HEK293T (cell line): ENCODE data around the gene LRRC72.

ENCODE experiments used
- CTCF ChIA-PET: fragments of 350-600 bp; formaldehyde crosslinking; extraction: SDS; loops from one replicate; lab custom pipeline; 2021; ENCODE audit warnings: antibody characterized with exemption, inconsistent platforms; lab: Yijun Ruan, JAX
- POLR2A ChIA-PET: fragments of 350-600 bp; formaldehyde crosslinking; extraction: SDS; loops from one replicate; lab custom pipeline; 2020; ENCODE audit warnings: antibody characterized with exemption, inconsistent platforms; lab: Yijun Ruan, JAX
- DNase-seq: peaks from one replicate; pipeline ENCODE4 v3.0.0; 2012; ENCODE audit warnings: mixed read lengths; ENCODE audit errors: extremely low spot score
- ARNT ChIP-seq: fragments of 450-650 bp; IDR thresholded peaks from 2 replicates; pipeline ENCODE4 v1.6.1; 2017; ENCODE audit warnings: mild to moderate bottlenecking
- BHLHE40 ChIP-seq: fragments of 450-650 bp; IDR thresholded peaks from 2 replicates; pipeline ENCODE4 v1.6.1; 2016; ENCODE audit warnings: mild to moderate bottlenecking, moderate library complexity, borderline replicate concordance
- CTBP1 ChIP-seq: fragments of 450-650 bp; IDR thresholded peaks from 2 replicates; pipeline ENCODE4 v1.6.1; 2016; ENCODE audit warnings: borderline replicate concordance
- ELF4 ChIP-seq: fragments of 450-650 bp; IDR thresholded peaks from 2 replicates; pipeline ENCODE4 v1.6.1; 2017; ENCODE audit warnings: antibody characterized with exemption
- FOXA1 ChIP-seq: fragments of 450-650 bp; IDR thresholded peaks from 2 replicates; pipeline ENCODE4 v1.6.1; 2016; ENCODE audit warnings: mild to moderate bottlenecking
- FOXK2 ChIP-seq: fragments of 450-650 bp; IDR thresholded peaks from 2 replicates; pipeline ENCODE4 v1.6.1; 2016; ENCODE audit warnings: mild to moderate bottlenecking
- FOXM1 ChIP-seq: fragments of 450-650 bp; IDR thresholded peaks from 2 replicates; pipeline ENCODE4 v1.6.1; 2017; ENCODE audit warnings: mild to moderate bottlenecking, borderline replicate concordance
- HDGF ChIP-seq: fragments of 450-650 bp; IDR thresholded peaks from 2 replicates; pipeline ENCODE4 v1.6.1; 2017; ENCODE audit warnings: antibody characterized with exemption, borderline replicate concordance
- L3MBTL2 ChIP-seq: fragments of 450-650 bp; conservative IDR thresholded peaks from 2 replicates; pipeline ENCODE4 v1.6.1; 2016; ENCODE audit warnings: mild to moderate bottlenecking
- LEF1 ChIP-seq: fragments of 450-650 bp; IDR thresholded peaks from 2 replicates; pipeline ENCODE4 v1.6.1; 2017; ENCODE audit warnings: mild to moderate bottlenecking, borderline replicate concordance
- NFRKB ChIP-seq: fragments of 450-650 bp; IDR thresholded peaks from 2 replicates; pipeline ENCODE4 v1.6.1; 2016; ENCODE audit warnings: mild to moderate bottlenecking, moderate library complexity
- SP1 ChIP-seq: fragments of 450-650 bp; IDR thresholded peaks from 2 replicates; pipeline ENCODE4 v1.6.1; 2017
- SUZ12 ChIP-seq: fragments of 450-650 bp; IDR thresholded peaks from 2 replicates; pipeline ENCODE4 v1.6.1; 2016; ENCODE audit warnings: mild to moderate bottlenecking
- TARDBP ChIP-seq: fragments of 450-650 bp; IDR thresholded peaks from 2 replicates; pipeline ENCODE4 v1.6.1; 2016
- ZNF384 ChIP-seq: fragments of 450-650 bp; IDR thresholded peaks from 2 replicates; pipeline ENCODE4 v1.6.1; 2016
- TF ChIP-seq, protein P1 (sequence below): fragments of 450-650 bp; IDR thresholded peaks from 2 replicates; pipeline ENCODE4 v1.6.1; 2016

LRRC72 gene

DNA sequence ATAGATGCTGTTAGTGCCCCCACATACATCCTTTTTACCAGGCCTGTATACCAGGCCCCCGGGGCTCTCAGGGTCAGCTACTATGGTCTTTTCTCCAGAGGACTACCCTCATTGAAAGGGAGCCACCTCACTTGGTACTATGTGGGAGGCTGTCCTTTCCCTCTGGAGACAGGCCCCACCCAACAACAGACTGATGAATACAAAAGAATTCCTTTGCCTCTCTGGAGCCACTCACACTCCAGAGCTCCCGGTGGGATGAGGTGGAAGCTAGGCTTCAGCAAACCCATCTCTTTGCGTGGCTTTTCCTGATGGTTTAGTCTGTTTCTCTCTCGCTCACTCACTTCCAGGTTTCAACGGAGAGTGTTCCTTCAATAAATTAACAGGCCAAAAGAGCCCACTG is 88.6 kb downstream of the LRRC72 start:
- TF ChIP-seq FOXM1 (no peak), SUZ12 (no peak), NFRKB (no peak), BHLHE40 (no peak), SP1 (no peak), FOXK2 (no peak)
- TF ChIP-seq, protein P1, sequence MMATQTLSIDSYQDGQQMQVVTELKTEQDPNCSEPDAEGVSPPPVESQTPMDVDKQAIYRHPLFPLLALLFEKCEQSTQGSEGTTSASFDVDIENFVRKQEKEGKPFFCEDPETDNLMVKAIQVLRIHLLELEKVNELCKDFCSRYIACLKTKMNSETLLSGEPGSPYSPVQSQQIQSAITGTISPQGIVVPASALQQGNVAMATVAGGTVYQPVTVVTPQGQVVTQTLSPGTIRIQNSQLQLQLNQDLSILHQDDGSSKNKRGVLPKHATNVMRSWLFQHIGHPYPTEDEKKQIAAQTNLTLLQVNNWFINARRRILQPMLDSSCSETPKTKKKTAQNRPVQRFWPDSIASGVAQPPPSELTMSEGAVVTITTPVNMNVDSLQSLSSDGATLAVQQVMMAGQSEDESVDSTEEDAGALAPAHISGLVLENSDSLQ: no peak
- no peak for DNase-seq
- ChIA-PET CTCF (no interaction called here), POLR2A (no interaction called here)

DNA sequence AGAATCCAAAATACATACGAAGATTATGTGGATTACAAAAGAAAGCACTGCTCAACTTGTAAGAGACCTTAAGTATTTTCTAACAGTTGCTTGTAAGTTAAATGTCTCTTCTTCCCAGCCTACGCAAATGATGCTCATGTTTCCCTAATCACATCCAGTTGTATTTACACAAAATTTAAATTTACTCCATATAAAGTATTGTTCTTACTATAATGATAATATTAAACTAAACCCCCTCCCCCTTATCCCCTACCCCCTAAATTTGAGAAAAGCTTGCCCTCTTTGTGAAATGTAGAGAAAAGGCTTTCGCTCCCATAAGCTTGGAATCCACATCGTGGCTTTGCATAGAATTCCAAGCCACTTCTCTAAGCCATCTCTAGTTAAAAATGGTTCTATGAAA is 89.5 kb downstream of the LRRC72 start:
- POLR2A ChIA-PET: no interaction called here
- TF ChIP-seq NFRKB (no peak), FOXM1 (no peak), FOXK2 (no peak), SP1 (no peak)
- TF ChIP-seq, protein P1: no peak
- CTCF ChIA-PET: no interaction called here
- no peak for DNase-seq

DNA sequence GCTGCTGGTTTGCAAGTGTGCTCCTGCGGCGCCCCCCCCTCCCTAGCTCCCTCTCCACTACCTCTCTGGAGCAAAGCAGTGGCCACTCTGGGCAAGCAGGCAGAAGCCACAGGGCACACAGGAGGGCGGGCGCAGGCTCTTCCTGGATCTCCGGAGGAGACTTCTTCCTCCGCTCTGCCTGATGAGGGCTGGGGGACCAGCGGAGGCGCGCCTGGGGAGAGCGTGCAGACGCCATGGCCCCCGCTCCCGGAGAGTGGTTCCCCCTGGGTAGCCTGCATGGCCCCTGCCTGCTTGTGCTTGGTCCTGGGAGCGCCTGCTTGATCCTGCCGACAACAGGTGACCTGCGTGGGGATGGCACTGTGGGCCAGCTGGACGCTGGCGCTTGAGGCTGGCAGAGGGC is 89.9 kb downstream of the LRRC72 start:
- TF ChIP-seq HDGF (no peak), LEF1 (no peak), L3MBTL2 (no peak), BHLHE40 (no peak), FOXA1 (no peak), FOXK2 (no peak), CTBP1 (no peak), ARNT (no peak), SP1 (no peak), SUZ12 (no peak), TARDBP (no peak), NFRKB (no peak)
- TF ChIP-seq, protein P1: no peak
- ChIA-PET CTCF (no interaction called here), POLR2A (no interaction called here)
- no peak for DNase-seq

DNA sequence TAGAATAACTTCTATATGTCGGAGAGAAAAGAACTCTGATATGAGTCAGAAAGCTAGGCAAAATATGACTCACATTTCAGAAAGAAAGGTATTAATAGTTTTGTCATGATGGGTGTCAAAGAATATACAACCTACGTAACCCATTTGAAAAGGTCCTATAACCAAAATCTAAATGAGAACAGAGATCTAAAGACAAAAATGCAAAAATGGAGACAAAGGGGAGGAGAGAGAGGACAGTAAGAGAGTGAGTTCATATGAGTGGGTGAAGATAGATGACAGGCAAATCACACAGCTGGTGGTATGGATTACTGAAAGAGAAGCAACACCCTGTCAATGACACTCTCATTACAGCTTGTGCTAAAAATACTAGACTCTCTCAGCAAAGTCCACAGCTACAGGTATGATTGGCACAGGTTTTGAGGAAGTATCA is 93.4 kb downstream of the LRRC72 start:
- CTCF ChIA-PET: no interaction called here
- TF ChIP-seq, protein P1: no peak
- TF ChIP-seq L3MBTL2 (no peak), ARNT (no peak), BHLHE40 (no peak), CTBP1 (no peak), LEF1 (no peak), SUZ12 (no peak), ELF4 (no peak), FOXK2 (no peak)
- no peak for DNase-seq
- POLR2A ChIA-PET: no interaction called here

DNA sequence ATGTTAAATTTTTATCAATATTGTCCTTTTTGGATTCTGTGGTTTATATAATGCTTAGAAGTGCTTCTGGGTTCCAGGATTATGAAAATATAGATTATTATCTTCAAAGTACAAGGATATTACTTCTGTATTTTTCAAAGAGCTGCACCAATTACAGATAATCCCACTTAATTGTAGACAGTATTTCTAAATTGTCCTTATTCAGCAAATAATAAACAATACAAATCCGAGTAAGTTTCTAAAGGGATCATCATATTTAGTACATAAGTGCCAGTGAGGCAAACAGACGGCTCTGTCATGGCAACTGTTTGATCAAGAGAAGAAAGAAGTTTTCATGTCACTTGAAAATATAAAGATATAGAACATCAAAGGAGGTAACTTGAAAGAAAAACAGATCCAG is 99.8 kb downstream of the LRRC72 start:
- DNase-seq: no peak
- TF ChIP-seq CTBP1: no peak
- no peak for TF ChIP-seq ELF4
- TF ChIP-seq FOXK2: no peak
- no peak for TF ChIP-seq SP1
- TF ChIP-seq L3MBTL2: no peak
- TF ChIP-seq HDGF: no peak
- TF ChIP-seq ARNT: no peak
- no peak for TF ChIP-seq FOXA1
- TF ChIP-seq BHLHE40: no peak
- no peak for TF ChIP-seq TARDBP
- TF ChIP-seq SUZ12: no peak
- no peak for TF ChIP-seq ZNF384
- TF ChIP-seq, protein P1: no peak
- no peak for TF ChIP-seq NFRKB
- no peak for TF ChIP-seq FOXM1
- TF ChIP-seq LEF1: no peak
- ChIA-PET CTCF (interaction anchor here (1.1 kb wide), 1 partner anchor 38 kb away, joined by 7 read pairs; no protein-coding TSS in a partner anchor), POLR2A (no interaction called here)

DNA sequence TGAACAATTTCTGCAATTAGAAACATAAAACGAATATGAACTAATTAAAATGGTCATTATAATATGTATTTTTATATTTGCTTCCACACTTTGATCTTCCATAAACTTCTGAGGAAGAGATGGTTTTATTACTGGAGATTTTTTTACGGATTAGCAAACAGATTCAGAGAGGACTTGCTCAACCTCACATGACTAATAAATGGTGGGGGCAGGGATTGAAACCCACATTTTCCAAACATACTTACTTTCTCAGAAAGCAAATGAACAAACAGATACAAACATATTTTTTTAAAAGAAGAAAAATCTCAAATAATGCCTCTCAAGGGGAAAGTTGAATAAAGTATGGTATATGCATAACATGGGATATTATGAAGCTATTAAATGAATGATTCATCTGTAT is 100.6 kb downstream of the LRRC72 start:
- ChIA-PET CTCF (no interaction called here), POLR2A (no interaction called here)
- no peak for DNase-seq
- TF ChIP-seq SUZ12: no peak
- TF ChIP-seq ZNF384: no peak
- no peak for TF ChIP-seq BHLHE40
- TF ChIP-seq ARNT: no peak
- TF ChIP-seq TARDBP: no peak
- no peak for TF ChIP-seq FOXK2
- TF ChIP-seq L3MBTL2: no peak
- TF ChIP-seq LEF1: no peak
- no peak for TF ChIP-seq FOXA1
- TF ChIP-seq CTBP1: no peak
- no peak for TF ChIP-seq HDGF
- TF ChIP-seq SP1: no peak
- TF ChIP-seq FOXM1: no peak
